GM19238 (cell line): ENCODE measurements around the gene PLCXD3.

ENCODE experiments used
- DNase-seq: peaks from one replicate; pipeline ENCODE4 v3.0.0; 2011; ENCODE audit warnings: low spot score; ENCODE audit not compliant: insufficient read length

PLCXD3 gene

DNA sequence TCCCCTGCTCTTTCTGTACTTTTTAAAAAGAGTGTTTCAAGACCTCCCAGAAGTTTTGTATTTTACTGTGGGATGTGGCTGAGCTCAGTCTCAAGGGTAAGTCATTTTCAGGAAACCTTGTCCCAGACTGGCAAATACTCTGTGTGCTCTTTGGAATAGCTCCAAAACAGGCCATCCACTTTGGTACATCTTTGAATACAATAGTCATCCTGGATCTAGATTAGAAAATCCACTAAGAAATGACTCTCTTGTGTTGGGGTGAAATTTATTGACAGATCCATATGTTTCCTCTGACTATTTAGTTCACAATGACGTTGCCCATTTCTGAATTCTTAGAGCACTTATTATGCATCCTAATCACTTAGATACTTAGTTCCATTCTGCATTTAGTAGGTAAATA is 95.2 kb downstream of the PLCXD3 start:
- DNase-seq = no peak

DNA sequence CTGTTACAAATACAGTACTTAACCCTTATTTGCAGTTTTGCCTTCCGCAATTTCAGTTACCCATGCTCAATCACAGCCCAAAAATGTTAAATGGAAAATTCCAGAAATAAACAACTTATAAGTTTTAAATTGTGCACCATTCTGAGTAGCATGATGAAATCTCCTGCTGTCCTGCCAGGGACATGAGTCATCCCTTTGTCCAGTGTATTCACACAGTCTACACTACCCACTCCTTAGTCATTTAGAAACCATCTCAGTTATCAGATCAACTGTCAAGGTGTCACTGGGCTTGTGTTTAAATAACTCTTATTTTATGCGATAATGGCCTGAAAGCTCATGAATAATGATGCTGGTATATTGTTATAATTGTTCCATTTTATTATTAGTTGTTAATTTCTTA is 95.8 kb downstream of the PLCXD3 start:
- DNase-seq = no peak

DNA sequence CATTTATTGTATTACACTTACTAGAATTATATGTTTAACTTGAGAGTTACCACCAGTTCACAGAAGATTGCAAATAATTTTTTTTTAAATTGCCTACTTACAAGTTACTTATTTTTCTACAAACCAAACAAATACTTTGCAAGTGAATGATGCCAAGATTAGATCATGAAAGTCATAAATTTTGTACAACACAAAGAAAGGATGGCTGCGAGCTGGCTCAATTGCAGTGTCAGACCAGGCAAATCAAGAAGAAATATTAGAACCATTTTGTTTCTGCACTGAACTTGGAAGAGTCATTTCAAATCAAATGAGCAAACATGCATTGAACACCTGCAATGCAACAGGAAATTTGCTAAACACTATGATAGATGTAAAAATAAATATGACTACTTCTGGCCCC is 97.3 kb downstream of the PLCXD3 start:
- no peak for DNase-seq

DNA sequence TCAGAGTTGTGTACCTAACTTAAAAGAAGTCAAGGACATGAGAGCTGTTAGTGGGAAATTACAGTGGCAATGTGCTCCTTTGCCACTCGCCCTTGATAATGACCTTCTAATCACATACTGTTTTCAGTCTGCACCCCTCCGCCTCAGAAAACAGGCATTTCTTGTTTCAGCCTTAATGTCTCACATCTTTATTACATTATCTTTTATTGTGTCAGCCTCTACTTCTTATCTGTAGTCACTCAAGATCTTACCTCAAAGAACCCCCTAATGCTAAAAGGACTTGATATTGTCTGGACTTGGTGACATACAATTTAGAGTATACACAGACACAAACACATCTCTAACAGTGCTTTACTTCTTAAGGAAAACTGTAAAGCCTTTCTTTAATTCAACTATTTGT is 97.9 kb downstream of the PLCXD3 start:
- no peak for DNase-seq

DNA sequence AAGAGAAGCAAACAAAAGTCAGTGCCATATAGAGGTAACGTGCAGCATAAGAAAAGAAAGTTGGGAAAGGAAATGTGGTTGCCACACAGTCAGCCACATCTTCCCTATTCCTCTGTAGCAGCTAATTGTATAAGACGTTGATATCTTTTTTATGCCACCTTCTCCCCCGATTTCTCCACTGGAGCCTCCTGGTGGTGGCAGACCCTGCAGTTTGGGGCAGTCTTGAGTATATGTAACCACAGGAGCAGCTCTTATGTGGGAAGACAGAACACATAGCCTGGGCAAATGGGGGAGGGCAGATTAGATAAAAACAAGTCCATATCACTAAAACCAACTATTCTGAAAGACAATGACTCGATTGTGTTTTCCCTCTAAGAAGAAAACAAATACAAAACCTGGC is 99.7 kb downstream of the PLCXD3 start:
- no peak for DNase-seq

DNA sequence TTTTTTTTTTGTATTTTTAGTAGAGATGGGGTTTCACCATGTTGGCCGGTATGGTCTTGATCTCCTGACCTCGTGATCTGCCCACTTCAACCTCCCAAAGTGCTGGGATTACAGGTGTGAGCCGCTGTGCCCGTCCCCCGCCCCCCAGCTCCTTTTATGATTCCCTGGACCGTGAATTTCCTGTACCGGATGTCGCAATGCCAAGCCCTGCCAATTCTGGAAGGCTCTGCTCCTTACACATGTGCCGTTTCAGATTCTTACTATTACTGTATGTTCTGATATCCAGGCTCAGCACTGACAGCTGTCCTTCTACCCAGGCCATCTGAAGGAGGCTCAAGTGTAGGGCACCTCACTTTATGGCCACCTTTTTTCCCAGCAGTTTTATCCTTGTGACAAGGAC is 100.1 kb downstream of the PLCXD3 start:
- DNase-seq = no peak

DNA sequence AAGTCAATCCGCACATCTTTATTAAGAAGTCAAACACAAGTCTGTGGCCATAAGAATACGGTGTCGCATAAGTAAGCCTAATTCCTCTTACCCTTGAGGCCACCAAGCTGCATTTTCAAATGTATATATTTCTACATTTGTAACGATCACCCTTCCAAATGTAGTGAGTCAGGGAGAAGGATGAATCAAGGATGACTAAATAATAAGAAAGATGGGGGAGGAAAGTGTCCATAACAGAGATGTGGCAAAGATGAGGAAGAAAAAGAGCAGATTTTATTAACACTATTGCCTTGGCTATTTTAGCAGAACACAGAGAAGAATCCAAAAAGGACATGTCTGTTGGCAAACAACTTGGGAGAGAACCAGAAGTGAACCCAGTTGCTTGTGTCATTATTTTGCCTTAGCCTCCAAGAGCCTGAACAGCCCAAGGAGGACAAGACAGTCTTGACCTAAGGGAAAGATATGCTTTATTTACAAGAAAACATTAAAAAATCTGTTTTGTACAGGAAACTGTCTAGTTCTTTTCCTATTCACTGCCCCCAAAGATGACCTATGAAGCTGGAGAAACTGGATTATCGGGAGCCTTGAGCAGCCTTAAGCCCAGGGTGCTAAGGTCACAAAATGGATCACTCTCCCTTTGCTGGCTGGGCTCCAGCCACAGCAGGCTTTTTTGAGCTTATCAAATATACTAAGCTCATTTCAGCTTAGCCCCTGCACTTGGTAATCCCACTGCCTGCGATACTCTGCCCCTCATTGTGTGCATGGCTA is 101.5 kb downstream of the PLCXD3 start:
- DNase-seq = no peak

DNA sequence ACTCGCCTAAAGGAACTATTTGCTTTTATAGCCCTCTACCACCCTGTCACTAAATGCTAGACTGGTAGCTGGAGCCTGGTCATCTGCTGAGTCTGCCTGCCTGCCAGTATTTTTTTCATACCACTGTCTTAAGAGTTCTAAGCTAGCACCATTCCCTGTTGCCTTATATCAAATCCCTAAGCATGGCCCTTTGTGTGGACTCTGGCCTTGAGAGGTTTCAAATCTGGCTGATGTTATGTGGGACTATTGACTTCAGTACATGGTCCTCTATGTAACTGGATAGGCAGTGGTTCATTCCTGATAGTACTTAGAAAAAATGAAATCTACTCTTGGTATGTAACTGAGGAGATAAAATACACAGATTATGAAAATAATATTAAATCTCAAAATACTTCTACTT is 103.5 kb downstream of the PLCXD3 start:
- no peak for DNase-seq

DNA sequence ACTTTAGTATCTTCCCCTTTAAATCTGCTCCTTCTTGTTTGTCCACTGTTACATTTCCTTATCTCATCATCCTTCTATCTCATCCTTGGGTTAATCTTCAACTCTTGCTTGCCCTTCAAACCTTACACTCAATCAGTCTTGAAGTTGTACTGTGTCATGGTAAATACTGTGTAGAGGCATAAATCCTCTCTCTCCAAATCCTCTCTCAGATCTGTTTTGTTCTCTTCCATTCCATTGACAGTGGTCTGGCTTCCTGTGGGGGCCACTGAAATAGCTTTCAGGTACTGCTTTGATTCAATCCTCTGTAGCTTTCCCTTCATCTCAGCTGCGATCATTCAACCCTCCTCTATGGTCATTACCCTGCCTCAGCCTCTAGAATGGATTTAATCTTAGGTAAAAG is 104.0 kb downstream of the PLCXD3 start:
- no peak for DNase-seq

DNA sequence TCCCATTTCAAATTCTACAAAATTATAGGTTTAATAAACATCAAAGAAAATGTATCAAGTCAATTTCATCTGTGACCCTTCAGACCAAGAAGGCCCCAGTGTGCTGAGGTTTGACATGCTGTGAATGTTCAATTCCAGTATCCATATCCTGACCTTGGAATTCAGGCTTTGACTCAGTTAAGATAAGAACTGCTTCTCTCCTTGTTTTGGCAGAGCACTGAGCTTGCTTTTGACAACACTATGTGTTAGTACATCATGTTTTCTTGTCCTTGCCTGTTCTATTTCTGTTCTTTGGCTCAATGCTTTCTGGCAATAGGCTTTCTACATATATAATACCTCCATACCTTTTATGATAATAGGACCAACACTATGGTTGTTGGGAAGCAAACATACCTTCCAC is 105.6 kb downstream of the PLCXD3 start:
- no peak for DNase-seq

DNA sequence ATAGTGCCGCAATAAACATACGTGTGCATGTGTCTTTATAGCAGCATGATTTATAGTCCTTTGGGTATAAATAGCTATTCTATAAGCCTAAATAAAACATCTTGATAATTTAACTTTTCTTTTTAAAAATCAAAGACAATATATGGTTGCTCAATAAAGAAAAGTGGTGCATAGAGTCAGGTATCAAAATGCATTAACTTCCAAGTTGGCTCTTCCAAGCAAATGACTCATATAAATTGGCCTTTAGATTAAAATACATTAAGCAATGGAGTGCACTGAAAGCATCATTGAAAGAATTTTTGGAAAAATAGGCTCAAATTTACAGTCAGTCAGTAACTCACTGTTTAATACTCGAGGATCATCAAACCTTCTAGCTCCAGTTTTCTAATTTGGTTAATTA is 106.6 kb downstream of the PLCXD3 start:
- no peak for DNase-seq

DNA sequence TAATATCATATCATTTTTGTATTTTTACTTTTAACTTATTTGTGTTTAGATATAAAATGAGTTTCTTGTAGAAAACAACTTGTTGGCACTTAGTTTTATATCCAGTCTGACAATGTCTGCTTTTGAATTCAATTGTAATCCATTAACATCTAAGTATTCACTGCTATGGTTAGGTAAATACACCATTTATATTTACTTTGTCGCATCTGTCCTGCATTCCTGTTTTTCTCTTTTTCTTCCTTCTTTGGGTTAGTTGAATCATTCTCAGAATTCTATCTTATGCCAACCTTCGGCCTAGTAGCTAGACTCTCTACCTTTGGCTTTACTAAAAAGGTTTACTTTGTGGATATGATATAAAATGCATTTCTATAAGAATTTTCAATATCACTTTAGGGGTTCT is 107.6 kb downstream of the PLCXD3 start:
- no peak for DNase-seq

DNA sequence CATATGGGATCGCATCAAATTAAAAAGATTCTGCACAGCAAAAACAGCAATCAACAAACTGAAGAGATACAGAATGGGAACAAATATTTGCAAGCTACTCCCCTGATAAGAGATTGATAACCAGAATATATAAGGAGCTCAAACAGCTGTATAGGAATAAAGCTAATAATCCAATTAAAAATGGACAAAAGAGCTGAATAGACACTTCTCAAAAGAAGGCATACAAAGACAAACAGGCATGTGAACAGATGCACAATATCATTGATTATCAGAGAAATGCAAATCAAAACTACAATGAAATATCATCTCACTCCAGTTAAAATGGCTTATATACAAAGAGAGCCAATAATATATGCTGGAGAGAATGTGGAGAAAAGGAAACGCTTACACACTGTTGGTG is 110.6 kb downstream of the PLCXD3 start:
- no peak for DNase-seq

DNA sequence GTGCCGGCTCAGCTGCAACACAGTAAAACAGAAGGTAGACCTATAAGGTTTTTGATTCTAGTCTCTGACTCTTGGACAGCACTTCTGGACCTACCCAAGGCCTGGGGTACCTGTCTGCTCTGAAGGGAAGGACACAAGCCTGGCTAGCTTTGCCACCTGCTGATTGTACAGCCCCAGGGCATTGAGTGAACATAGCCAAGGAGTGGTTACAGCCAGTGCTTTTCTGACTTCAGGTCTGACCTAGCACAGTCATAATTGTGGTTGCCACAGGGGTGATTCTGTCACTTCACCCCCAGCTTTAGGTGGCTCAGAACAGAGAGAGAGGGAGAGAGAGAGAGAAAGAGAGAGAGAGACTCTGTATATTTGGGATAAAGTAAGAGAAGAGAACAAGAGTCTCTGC is 118.4 kb downstream of the PLCXD3 start:
- DNase-seq = no peak

DNA sequence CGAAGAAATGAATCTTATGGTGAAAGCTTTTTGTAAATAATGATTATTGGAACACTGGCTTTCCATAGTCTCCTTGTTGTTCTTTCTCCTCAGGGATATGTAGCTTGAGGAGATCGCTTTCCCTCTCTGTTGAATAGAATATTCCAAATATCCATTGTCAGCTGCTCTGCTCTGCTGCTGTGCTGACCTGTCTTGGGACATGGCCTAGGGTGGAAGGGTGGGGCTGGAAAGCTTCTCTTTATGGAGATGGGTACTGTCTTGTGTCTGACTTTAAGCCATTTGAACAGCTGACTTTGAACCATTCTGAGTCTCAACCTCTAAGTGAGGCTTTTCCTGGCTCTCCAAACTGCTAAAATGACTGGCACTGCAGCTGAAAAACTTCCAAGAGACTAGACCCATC is 135.8 kb downstream of the PLCXD3 start:
- no peak for DNase-seq

DNA sequence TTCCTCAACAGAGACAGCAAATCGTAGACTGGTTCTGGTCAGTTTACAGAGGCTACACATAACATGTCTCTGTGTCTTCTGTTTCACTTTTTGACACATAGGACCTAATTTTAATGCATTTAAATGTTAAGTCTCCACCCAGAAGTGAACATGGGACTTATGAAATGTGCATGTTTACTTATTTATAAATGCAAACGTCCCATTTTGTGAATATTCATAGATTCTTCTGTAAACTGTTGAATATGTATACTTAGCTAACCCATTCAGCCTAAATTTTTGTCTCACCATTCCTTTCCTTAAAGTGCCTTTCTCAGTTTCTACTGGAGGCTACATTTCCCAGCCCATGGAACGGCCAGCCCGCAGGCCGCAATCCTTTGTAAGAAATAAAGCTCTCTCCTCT is 137.2 kb downstream of the PLCXD3 start:
- no peak for DNase-seq

DNA sequence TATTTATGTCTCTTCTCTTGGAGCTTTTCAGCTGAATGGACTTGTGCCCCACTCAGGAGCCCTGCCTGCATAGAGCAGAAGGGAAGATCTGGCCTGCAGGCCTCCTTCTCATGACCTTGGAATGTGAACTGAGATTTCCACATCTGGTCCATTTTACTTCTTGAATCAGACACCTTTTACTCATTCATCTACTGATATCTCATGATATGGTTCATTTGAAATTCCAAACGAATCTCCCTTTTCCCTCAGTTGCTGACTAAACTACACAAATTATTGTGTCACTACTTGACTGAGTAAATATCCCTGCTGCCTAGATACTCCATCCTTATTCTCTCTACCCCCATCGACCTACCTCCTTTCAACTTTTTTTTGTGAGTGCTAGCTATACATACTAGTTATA is 138.7 kb downstream of the PLCXD3 start:
- DNase-seq = no peak

DNA sequence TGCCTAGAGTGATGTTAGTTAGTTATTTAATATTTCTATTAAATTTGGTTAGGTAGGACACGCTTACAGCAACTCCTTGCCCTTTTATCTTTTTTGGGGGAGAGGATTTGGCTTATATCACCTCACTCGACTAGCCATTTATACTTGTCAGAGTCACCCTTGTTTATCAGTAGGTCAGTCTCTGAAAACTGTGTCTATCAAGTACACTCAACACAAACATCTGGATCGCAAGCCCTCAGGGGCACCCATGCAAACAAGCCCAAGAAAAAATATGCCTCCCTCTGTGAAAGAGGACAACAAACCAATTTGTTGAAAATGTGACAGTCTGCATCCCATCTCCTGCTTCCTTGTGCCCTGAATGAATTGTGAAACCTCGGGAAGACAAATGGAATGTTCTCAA is 139.9 kb downstream of the PLCXD3 start:
- no peak for DNase-seq

DNA sequence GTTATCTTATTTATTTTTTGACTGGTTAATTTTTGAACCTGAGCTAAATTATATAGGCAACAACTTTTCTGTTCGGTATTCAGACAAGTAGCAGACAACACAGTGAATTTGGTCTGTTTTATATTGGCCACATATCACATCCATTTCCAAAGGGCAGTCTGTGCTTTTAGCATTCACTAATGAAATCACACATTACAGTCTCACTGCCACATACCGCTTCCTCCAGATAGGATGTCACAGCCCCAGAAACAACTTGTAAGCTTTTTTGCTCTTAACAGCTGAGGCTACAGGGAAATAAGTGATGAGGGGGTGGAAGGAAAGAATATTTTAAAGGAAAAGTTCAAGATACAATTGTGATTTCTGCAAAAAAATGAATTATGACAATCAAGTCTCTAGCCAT is 140.6 kb downstream of the PLCXD3 start:
- DNase-seq = no peak

DNA sequence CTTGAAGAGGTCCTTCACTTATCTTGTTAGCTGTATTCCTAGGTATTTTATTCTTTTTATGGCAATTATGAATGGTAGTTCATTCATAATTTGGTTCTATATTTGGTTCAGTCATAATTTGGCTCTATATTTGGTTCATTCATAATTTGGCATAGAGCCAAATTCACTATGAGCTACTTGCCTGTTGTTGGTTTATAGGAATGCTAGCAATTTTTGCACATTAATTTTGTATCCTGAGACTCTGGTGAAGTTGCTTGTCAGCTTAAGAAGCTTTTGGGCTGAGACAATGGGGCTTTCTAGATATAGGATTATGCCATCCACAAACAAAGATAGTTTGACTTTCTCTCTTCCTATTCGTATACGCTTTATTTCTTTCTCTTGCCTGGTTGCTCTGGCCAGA is 142.2 kb downstream of the PLCXD3 start:
- DNase-seq = no peak

DNA sequence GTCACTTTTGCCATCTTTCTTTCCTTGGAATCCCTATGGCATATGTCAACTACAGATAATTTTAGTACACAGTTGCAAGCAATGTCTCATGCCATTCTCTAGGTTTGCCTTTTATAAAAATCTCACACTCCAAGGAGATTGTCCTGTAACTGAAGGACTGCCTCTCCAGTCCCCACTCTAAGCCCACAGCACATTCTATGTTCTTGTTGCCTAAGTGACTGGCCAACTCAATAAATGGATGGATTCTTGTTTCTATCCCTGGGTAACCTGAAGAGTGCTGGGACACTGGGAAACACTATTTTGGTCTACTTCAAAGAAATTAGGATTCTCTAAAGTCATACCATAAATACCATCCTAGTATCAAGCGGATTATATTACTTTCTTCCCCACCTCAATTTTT is 145.0 kb downstream of the PLCXD3 start:
- no peak for DNase-seq

DNA sequence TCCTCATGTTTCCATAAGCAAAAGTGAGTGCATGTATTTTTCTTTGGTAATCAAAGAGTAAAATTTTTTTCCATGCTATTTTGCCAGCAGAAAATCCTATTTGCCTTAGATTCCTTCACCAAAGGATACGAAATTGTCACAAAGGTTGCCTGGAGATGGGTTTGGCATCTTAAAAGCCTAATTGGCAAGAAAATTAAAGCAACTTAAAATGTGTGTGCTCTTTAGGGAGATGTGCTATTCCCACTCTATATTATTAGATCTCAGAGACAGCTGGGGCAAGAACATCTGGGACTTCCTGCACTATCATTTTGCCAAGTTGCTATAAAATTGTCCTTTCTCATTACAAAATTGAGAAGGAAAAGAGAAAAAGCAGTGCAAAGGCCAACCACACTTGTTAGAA is 146.1 kb downstream of the PLCXD3 start:
- DNase-seq = no peak

DNA sequence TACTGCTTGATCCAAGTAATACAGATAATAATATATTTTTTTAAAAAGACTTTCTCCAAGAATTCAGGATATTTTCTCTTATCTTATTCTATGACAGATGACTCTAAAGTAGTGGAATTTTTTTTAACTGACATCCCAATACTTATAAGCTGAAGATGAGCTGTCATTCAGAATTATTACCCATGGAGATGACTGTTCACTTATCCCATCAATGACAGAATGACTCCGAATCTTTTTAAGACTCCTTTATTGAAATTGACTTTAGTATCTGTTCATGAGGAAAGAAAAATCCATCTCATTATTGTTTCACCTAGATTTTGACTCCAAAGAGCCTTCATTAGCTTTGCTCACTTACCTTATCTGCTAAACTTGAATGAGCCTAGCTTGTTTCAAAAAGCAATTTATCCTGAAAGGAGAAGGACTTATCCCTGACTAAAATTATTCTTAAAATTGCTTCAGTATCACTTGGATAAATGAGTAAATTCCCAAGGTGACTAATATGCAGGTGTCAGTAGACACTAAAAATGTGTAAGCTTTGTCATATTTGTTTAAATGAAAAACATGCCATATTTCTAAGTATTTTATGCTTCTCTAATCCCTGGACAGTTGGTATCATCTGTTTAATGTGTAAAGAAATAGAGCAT is 146.9 kb downstream of the PLCXD3 start:
- DNase-seq = no peak
